Ishikawa (cell line): ENCODE measurements around the gene RBMS3.

Source experiments
- CEBPB ChIP-seq: IDR thresholded peaks from 2 replicates; pipeline ENCODE4 v1.6.1; 2012
- CREB1 ChIP-seq: IDR thresholded peaks from 2 replicates; pipeline ENCODE4 v1.6.1; 2012; ENCODE audit warnings: low read depth
- EGR1 ChIP-seq: IDR thresholded peaks from 2 replicates; pipeline ENCODE4 v1.6.1; 2012
- EP300 ChIP-seq: IDR thresholded peaks from 2 replicates; pipeline ENCODE4 v1.6.1; 2012; ENCODE audit warnings: borderline replicate concordance
- FOXM1 ChIP-seq: IDR thresholded peaks from 2 replicates; pipeline ENCODE4 v1.6.1; 2012; ENCODE audit warnings: low read depth, borderline replicate concordance
- NFIC ChIP-seq: IDR thresholded peaks from 2 replicates; pipeline ENCODE4 v1.6.1; 2012
- RAD21 ChIP-seq: IDR thresholded peaks from 2 replicates; pipeline ENCODE4 v1.6.1; 2012; ENCODE audit warnings: low read depth
- TAF1 ChIP-seq: IDR thresholded peaks from 2 replicates; pipeline ENCODE4 v1.6.1; 2012; ENCODE audit warnings: low read depth, mild to moderate bottlenecking
- TCF12 ChIP-seq: IDR thresholded peaks from 2 replicates; pipeline ENCODE4 v1.6.1; 2012; ENCODE audit warnings: low read depth
- TEAD4 ChIP-seq: IDR thresholded peaks from 2 replicates; pipeline ENCODE4 v1.6.1; 2012
- YY1 ChIP-seq: IDR thresholded peaks from 2 replicates; pipeline ENCODE4 v1.6.1; 2012; ENCODE audit warnings: low read depth
- ZBTB7A ChIP-seq: IDR thresholded peaks from 2 replicates; pipeline ENCODE4 v1.6.1; 2012; ENCODE audit warnings: low read depth
- TF ChIP-seq, protein P1 (sequence below): IDR thresholded peaks from 2 replicates; pipeline ENCODE4 v1.6.1; 2012
- TF ChIP-seq, protein P2 (sequence below): IDR thresholded peaks from 2 replicates; pipeline ENCODE4 v1.6.1; 2012; ENCODE audit warnings: low read depth, mild to moderate bottlenecking
- TF ChIP-seq, protein P3 (sequence below): IDR thresholded peaks from 2 replicates; pipeline ENCODE4 v1.6.1; 2012

Gene RBMS3

DNA sequence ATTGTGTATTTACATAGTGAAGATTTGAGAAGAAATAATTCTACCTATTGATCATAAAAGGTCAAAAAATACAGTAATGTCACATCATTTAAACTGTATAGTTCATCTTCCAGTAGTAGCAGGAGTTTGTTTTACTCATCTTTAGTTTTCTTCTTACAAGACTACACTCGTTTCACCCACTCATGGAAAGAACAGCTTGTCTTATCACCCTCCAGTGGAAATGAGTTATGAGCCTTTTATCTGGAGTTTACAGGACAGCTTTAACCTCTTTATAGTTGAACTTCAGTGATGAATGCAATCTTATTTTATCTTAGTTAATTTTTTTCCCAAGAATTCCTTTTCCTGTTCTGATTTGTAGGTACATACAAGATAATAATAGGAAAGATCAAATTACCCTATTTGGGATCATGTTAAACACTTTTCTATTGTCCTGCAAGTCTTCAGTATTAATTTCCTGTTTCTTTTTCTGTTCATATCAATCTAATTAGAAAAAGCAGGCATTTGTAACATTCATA is 36.8 kb downstream of the RBMS3 start:
- TF ChIP-seq ZBTB7A (no peak), RAD21 (no peak), CEBPB (no peak), TCF12 (no peak), FOXM1 (no peak), EGR1 (no peak), TAF1 (no peak), YY1 (no peak)
- TF ChIP-seq, protein P1, sequence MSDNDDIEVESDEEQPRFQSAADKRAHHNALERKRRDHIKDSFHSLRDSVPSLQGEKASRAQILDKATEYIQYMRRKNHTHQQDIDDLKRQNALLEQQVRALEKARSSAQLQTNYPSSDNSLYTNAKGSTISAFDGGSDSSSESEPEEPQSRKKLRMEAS = no peak
- TF ChIP-seq, protein P2, sequence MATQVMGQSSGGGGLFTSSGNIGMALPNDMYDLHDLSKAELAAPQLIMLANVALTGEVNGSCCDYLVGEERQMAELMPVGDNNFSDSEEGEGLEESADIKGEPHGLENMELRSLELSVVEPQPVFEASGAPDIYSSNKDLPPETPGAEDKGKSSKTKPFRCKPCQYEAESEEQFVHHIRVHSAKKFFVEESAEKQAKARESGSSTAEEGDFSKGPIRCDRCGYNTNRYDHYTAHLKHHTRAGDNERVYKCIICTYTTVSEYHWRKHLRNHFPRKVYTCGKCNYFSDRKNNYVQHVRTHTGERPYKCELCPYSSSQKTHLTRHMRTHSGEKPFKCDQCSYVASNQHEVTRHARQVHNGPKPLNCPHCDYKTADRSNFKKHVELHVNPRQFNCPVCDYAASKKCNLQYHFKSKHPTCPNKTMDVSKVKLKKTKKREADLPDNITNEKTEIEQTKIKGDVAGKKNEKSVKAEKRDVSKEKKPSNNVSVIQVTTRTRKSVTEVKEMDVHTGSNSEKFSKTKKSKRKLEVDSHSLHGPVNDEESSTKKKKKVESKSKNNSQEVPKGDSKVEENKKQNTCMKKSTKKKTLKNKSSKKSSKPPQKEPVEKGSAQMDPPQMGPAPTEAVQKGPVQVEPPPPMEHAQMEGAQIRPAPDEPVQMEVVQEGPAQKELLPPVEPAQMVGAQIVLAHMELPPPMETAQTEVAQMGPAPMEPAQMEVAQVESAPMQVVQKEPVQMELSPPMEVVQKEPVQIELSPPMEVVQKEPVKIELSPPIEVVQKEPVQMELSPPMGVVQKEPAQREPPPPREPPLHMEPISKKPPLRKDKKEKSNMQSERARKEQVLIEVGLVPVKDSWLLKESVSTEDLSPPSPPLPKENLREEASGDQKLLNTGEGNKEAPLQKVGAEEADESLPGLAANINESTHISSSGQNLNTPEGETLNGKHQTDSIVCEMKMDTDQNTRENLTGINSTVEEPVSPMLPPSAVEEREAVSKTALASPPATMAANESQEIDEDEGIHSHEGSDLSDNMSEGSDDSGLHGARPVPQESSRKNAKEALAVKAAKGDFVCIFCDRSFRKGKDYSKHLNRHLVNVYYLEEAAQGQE = no peak

DNA sequence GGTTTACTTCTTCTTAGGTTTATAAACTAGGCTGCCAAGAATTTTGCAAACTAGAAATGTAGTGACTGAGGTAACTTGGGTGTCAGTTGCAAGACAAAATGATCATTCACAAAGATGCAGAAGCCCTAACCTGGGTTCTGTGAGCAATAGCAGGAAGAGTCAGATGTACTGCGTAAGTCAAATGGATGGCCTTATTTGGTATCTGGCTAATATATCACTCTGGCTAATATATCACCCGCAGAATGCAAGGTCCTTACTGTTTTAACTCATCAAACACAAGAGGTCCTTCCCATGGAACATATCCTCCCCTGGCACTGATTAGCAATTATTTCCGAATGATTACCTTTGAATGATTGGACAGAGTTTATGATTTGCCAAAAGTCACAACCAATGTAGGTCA is 37.4 kb downstream of the RBMS3 start:
- TF ChIP-seq YY1 = no peak

DNA sequence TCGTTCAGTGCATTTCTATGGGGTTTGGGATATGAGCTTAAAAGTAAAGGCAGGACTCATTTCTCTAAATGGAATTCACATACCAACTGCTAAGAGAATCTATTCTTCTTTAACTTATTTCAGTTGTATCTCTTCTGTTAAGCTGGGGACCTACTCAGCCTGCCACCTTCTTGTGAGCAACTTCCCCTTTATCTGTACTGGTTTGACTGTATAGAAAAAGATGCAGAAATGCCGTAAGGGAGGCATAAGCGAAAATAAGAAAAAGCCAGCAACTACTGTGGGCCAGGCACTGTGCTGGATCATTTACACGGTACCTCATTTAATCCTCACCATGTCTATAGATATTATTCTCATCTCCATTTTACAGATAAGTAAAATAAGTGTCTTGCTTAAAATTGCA is 38.4 kb downstream of the RBMS3 start:
- TF ChIP-seq, protein P1 = no peak
- TF ChIP-seq EGR1 (no peak), CREB1 (no peak), ZBTB7A (no peak), FOXM1 (no peak), YY1 (no peak), CEBPB (no peak), EP300 (no peak), TCF12 (no peak), TAF1 (no peak)
- TF ChIP-seq, protein P3, sequence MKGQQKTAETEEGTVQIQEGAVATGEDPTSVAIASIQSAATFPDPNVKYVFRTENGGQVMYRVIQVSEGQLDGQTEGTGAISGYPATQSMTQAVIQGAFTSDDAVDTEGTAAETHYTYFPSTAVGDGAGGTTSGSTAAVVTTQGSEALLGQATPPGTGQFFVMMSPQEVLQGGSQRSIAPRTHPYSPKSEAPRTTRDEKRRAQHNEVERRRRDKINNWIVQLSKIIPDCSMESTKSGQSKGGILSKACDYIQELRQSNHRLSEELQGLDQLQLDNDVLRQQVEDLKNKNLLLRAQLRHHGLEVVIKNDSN = no peak

DNA sequence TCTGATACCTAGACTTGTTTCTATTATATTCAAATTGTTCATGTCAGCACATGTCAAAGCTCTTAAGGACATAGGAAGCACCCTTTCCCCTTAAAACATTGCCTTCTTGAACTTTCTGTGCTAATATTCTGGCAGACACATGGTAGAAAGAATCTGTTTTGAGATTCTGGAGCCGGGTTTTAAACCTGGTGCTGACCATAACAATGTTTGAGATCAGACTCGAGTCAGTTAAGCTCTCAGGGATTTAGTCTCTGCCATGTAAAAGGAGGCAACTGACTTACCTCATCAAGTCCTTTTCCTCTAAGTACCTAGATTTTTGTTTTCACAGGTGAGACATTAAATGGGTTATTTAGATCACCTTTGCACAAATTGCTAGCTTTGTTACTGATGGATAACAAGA is 38.9 kb downstream of the RBMS3 start:
- TF ChIP-seq YY1 (no peak), TAF1 (no peak), NFIC (no peak), ZBTB7A (no peak), FOXM1 (no peak), CEBPB (no peak), RAD21 (no peak), CREB1 (no peak), TCF12 (no peak), TEAD4 (no peak), EP300 (no peak), EGR1 (no peak)
- TF ChIP-seq, protein P1 = no peak
- TF ChIP-seq, protein P3 = no peak
- TF ChIP-seq, protein P2 = no peak

DNA sequence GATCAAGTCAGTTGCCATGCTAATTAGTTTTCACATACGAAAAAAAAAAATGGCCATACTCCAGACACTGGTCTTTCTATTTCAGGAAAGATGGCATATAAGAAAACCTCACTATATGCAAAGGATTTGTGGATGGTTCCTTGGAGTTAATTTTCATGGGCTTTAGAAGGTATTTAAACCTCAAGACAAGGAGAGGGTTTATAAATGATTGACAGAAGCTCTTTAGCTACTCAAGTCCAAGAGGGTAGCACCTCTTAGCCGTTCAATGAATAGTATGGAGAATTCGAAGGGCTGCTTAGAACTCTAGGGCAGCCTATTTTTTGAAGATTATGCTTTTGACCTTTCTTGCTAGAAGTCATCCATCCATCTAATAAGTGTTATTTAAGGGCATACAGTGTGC is 41.7 kb downstream of the RBMS3 start:
- TF ChIP-seq, protein P2 = no peak
- TF ChIP-seq NFIC (no peak), CREB1 (no peak), EGR1 (no peak), TEAD4 (no peak), TAF1 (no peak), CEBPB (no peak), FOXM1 (no peak), RAD21 (no peak), YY1 (no peak), ZBTB7A (no peak), TCF12 (no peak), EP300 (no peak)
- TF ChIP-seq, protein P1 = no peak
- TF ChIP-seq, protein P3 = no peak
